Keratinocyte (primary cell): ENCODE results near the gene TMEM135. TPM values are rescaled to one million over a fixed set of nuclear protein-coding genes. Genes with fewer than 3 reads are reported as not detected.

Experiments used
- DNase-seq: peaks from one replicate; pipeline ENCODE4 v3.0.0-alpha.2; 2011; ENCODE audit warnings: low read depth, missing footprints, low spot score
- FAIRE-seq: peaks from 2 replicates; lab custom pipeline; 2011; peaks lifted over from hg19 to GRCh38; lab: Jason Lieb, UNC
- H2AFZ ChIP-seq: 2 replicates; pipeline ENCODE4 v1.6.0; 2012; ENCODE audit warnings: low read length, control low read depth, inconsistent platforms; ENCODE audit not compliant: control insufficient read depth
- H3K27ac ChIP-seq: 2 replicates; pipeline ENCODE4 v1.5.1; 2011; ENCODE audit warnings: low read length; ENCODE audit not compliant: control insufficient read depth, insufficient read depth
- H3K27me3 ChIP-seq: 3 replicates; pipeline ENCODE4 v1.6.0; 2011; ENCODE audit warnings: low read length; ENCODE audit not compliant: control insufficient read depth, insufficient read depth; ENCODE audit errors: extremely low read depth
- H3K36me3 ChIP-seq, 2 experiments: 2 replicates in 1 of 2; 3 replicates in 1 of 2; pipeline ENCODE4 v1.5.1; 2011; ENCODE audit warnings: low read length in 2 of 2, mild to moderate bottlenecking in 1 of 2; ENCODE audit not compliant: control insufficient read depth in 2 of 2, insufficient read depth in 2 of 2; ENCODE audit errors: extremely low read depth in 1 of 2
- H3K4me1 ChIP-seq: 3 replicates; pipeline ENCODE4 v1.5.1; 2011; ENCODE audit warnings: low read length; ENCODE audit not compliant: control insufficient read depth, insufficient read depth; ENCODE audit errors: extremely low read depth
- H3K4me2 ChIP-seq: 3 replicates; pipeline ENCODE4 v1.6.0; 2011; ENCODE audit warnings: low read depth, low read length; ENCODE audit not compliant: control insufficient read depth, insufficient read depth; ENCODE audit errors: extremely low read depth
- H3K4me3 ChIP-seq, 3 experiments: fragments of 200-600 bp in 1 of 3; sonication (generic) in 1 of 3; 2 replicates in 2 of 3; 3 replicates in 1 of 3; pipeline ENCODE4 v1.5.1; 2011 to 2016; ENCODE audit warnings: low read length in 3 of 3, mild to moderate bottlenecking in 3 of 3, control low read depth in 2 of 3, inconsistent platforms in 1 of 3, low read depth in 1 of 3, mixed read lengths in 1 of 3, mixed run types in 1 of 3, moderate library complexity in 1 of 3; ENCODE audit not compliant: control insufficient read depth in 2 of 3, insufficient read depth in 2 of 3; ENCODE audit errors: extremely low read depth in 1 of 3
- H3K79me2 ChIP-seq: 2 replicates; pipeline ENCODE4 v1.6.0; 2012; ENCODE audit warnings: low read length; ENCODE audit not compliant: control insufficient read depth, insufficient read depth
- H3K9ac ChIP-seq: 3 replicates; pipeline ENCODE4 v1.6.0; 2011; ENCODE audit warnings: low read length; ENCODE audit not compliant: control insufficient read depth, insufficient read depth; ENCODE audit errors: extremely low read depth
- H3K9me1 ChIP-seq: 3 replicates; pipeline ENCODE4 v1.6.0; 2011; ENCODE audit warnings: low read length; ENCODE audit not compliant: control insufficient read depth, insufficient read depth; ENCODE audit errors: extremely low read depth
- H3K9me3 ChIP-seq: 2 replicates; pipeline ENCODE4 v1.5.1; 2012; ENCODE audit warnings: low read depth, low read length; ENCODE audit not compliant: control insufficient read depth
- H4K20me1 ChIP-seq: 3 replicates; pipeline ENCODE4 v1.6.0; 2011; ENCODE audit warnings: low read length; ENCODE audit not compliant: control insufficient read depth, insufficient read depth; ENCODE audit errors: extremely low read depth
- CTCF ChIP-seq, 3 experiments: IDR thresholded peaks in 1 of 3; conservative IDR thresholded peaks in 1 of 3; optimal IDR thresholded peaks in 1 of 3; 2 replicates in 2 of 3; 3 replicates in 1 of 3; pipeline versions ENCODE3 to v1.5.1; 2011; ENCODE audit warnings: low read length in 3 of 3, mild to moderate bottlenecking in 3 of 3, moderate library complexity in 2 of 3, control low read depth in 1 of 3, inconsistent platforms in 1 of 3; ENCODE audit not compliant: insufficient read depth in 2 of 3; ENCODE audit errors: extremely low read depth in 1 of 3
- EZH2 ChIP-seq: IDR thresholded peaks from one replicate; pipeline ENCODE4 v1.6.1; 2012; ENCODE audit warnings: inconsistent platforms, mild to moderate bottlenecking, low read length, moderate library complexity
- dilution Hi-C: fragments of 300-500 bp; cut with MboI; formaldehyde crosslinking; loops from one replicate; pipeline ENCODE4 v1.7.0; 2020; ENCODE audit warnings: low sequenced_read_pairs; ENCODE audit not compliant: extremely low pct_ligation_motif_present
- polyA plus RNA-seq, 5 experiments: library from polyadenylated mRNA; depleted of rRNA in 3 of 5; stranded (reverse) in 3 of 5; stranded (forward) in 1 of 5; unstranded in 1 of 5; fragments of >200 nt; gene quantifications; 1 replicate in 1 of 5; 2 replicates in 3 of 5; 3 replicates in 1 of 5; pipeline versions ENCODE4 v1.2.1 to v1.2.3, GENCODE V29; 2011 to 2012; ENCODE audit warnings: missing spikeins in 2 of 5, low read depth in 1 of 5, low replicate concordance in 1 of 5

TMEM135 gene
- polyA plus RNA-seq, 1 donor (not counting 4 experiments of a cell fraction or from before 2014, with no cell fraction given): 15.0 TPM

- H3K9me3 ChIP-seq: no peaks in the 10 kb centered on the region
- H3K9ac ChIP-seq: no peak overlapping the region
- no peaks in the 10 kb centered on the region for H3K79me2 ChIP-seq
- H3K4me3 ChIP-seq: no peak overlapping the region
- FAIRE-seq: no peak
- DNase-seq: no peak
- H3K27me3 ChIP-seq: no peaks in the 10 kb centered on the region
- H3K9me1 ChIP-seq: no peaks in the 10 kb centered on the region
- no peaks in the 10 kb centered on the region for H3K4me1 ChIP-seq
- TF ChIP-seq EZH2: no peak
- no peak for TF ChIP-seq CTCF (optimal IDR thresholded peaks at IDR 0.05 in 1 of 3, IDR thresholded peaks at IDR 0.05 in 1 of 3, conservative IDR thresholded peaks at IDR 0.05 in 1 of 3; ENCODE audit: extremely low read depth in 1 of 3, insufficient read depth in 2 of 3, low read length in 3 of 3)
- no peaks in the 10 kb centered on the region for H3K36me3 ChIP-seq
- H3K4me2 ChIP-seq: no peak overlapping the region
- dilution Hi-C loops: no loop called here
- no peaks in the 10 kb centered on the region for H4K20me1 ChIP-seq
- H3K27ac ChIP-seq: no peak overlapping the region
- no peak overlapping the region for H2AFZ ChIP-seq
These were observed 175.2 kb downstream of the TMEM135 start for GRCh38 chr11:87212891-87213290.

- no peak for TF ChIP-seq EZH2
- TF ChIP-seq CTCF (optimal IDR thresholded peaks at IDR 0.05 in 1 of 3, IDR thresholded peaks at IDR 0.05 in 1 of 3, conservative IDR thresholded peaks at IDR 0.05 in 1 of 3; ENCODE audit: extremely low read depth in 1 of 3, insufficient read depth in 2 of 3, low read length in 3 of 3): no peak
- Histone ChIP-seq H3K27ac (no peak overlapping the region), H3K4me1 (no peaks in the 10 kb centered on the region), H3K9me3 (no peaks in the 10 kb centered on the region), H3K27me3 (no peaks in the 10 kb centered on the region), H3K9ac (no peak overlapping the region), H3K4me3 (no peak overlapping the region), H3K4me2 (no peak overlapping the region), H3K9me1 (no peaks in the 10 kb centered on the region), H3K36me3 (no peaks in the 10 kb centered on the region), H3K79me2 (no peaks in the 10 kb centered on the region), H4K20me1 (no peaks in the 10 kb centered on the region), H2AFZ (no peak overlapping the region)
- DNase-seq (no peak), FAIRE-seq (no peak)
- dilution Hi-C loops: no loop called here
These were observed 175.7 kb downstream of the TMEM135 start for GRCh38 chr11:87213444-87213843.
